ENCODE measurements around the gene CAPG.
"Not testable (repeated sequence)": the region's sequence is repeated elsewhere in the genome, so short reads cannot be mapped to it uniquely, and the experiment has no call there.

The CAPG gene

GRCh38 chr2:85420536-85421259 lies 10.5 kb upstream of the CAPG start:
- peak; percentile 81 for DNase-seq

GRCh38 chr2:85419009-85419675 lies 9.0 kb upstream of the CAPG start:
- DNase-seq: no peak

GRCh38 chr2:85418132-85419008 lies 8.2 kb upstream of the CAPG start, which contains the start of gene SH2D6:
SH2D6 (plus strand) TSS chr2:85418714; CDS start chr2:85429466, 10,752 bp downstream.
- DNase-seq: peak; percentile 88

GRCh38 chr2:85415980-85416650 lies 5.9 kb upstream of the CAPG start:
- DNase-seq: no peak

- no peak for DNase-seq
Measured at GRCh38 chr2:85414761-85415553, 4.8 kb upstream of the CAPG start.

GRCh38 chr2:85414421-85414759 lies 4.2 kb upstream of the CAPG start:
- DNase-seq: not testable (repeated sequence)

- DNase-seq: no peak
Measured at GRCh38 chr2:85413592-85414420, 3.6 kb upstream of the CAPG start.

- DNase-seq: no peak
Measured at GRCh38 chr2:85411405-85411748, 1.2 kb upstream of the CAPG start.

GRCh38 chr2:85410584-85411404 lies 628 bp upstream of the CAPG start:
- DNase-seq: no peak

GRCh38 chr2:85405201-85406059 lies 4.7 kb downstream of the CAPG start:
- no peak for DNase-seq

- DNase-seq: no peak
Measured at GRCh38 chr2:85401844-85402243, 8.3 kb downstream of the CAPG start.

GRCh38 chr2:85401464-85401805 lies 8.7 kb downstream of the CAPG start:
- no peak for DNase-seq

- no peak for DNase-seq
Measured at GRCh38 chr2:85400541-85401463, 9.4 kb downstream of the CAPG start.

- DNase-seq: no peak
Measured at GRCh38 chr2:85400023-85400422, 10.1 kb downstream of the CAPG start.

- DNase-seq: no peak
Measured at GRCh38 chr2:85399183-85399455, 11.0 kb downstream of the CAPG start.

- DNase-seq: no peak
Measured at GRCh38 chr2:85398426-85399182, 11.6 kb downstream of the CAPG start.

GRCh38 chr2:85397925-85398331 lies 12.2 kb downstream of the CAPG start:
- DNase-seq: no peak

Data from RPMI8226 (cell line).